ENCODE measurements around the gene MAN1C1.

DNA sequence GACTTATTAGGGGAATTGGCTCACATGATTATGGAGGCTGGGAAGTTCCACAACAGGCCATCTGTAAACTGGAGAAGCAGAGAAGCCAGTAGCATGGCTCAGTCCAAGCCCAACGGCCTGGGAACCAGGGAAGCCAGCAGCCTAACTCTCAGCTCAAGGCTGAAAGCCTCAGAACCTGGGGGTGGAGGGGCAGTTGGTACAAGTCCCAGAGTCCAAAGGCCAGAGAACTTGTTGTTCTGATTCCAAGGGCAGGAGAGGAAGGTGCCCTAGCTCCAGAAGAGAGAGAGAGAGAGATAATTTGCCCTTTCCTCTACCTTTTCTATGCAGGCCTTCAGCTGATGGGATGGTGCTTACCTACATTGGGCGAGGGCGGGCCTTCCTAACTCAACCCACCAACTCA is 55.3 kb downstream of the MAN1C1 start:
- TF ChIP-seq CTCF (IDR thresholded peaks at IDR 0.05): no peak
- TF ChIP-seq POLR2A (IDR thresholded peaks at IDR 0.05): no peak
